Measurements from ENCODE around the gene GNG7.

DNA sequence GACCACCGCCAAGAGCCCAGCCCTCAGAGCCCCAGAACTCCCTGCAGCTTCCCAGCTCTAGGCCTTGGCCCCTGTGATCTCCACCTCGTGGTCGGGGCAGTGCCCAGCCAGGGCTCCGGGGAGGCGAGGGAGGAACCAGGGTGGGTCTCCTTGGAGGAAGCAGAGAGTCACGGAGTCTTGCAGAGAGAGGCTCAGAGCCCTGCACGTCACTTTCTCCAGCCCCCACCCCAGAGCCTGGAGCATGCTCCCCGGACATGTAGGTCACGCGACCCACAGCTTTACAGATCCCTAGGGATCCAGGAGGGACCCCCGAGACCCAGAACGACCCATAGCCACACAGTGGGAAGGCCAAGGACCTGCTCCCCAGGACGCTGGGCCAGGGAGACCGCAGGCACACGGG, 214.7 kb downstream of the GNG7 start:
- TF ChIP-seq, protein P1, sequence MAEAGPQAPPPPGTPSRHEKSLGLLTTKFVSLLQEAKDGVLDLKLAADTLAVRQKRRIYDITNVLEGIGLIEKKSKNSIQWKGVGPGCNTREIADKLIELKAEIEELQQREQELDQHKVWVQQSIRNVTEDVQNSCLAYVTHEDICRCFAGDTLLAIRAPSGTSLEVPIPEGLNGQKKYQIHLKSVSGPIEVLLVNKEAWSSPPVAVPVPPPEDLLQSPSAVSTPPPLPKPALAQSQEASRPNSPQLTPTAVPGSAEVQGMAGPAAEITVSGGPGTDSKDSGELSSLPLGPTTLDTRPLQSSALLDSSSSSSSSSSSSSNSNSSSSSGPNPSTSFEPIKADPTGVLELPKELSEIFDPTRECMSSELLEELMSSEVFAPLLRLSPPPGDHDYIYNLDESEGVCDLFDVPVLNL (IDR thresholded peaks at IDR 0.05; ENCODE audit: low read depth, low read length): no peak
- TF ChIP-seq POLR2A (IDR thresholded peaks at IDR 0.05; ENCODE audit: low read depth, low read length): no peak
- TF ChIP-seq, protein P2, sequence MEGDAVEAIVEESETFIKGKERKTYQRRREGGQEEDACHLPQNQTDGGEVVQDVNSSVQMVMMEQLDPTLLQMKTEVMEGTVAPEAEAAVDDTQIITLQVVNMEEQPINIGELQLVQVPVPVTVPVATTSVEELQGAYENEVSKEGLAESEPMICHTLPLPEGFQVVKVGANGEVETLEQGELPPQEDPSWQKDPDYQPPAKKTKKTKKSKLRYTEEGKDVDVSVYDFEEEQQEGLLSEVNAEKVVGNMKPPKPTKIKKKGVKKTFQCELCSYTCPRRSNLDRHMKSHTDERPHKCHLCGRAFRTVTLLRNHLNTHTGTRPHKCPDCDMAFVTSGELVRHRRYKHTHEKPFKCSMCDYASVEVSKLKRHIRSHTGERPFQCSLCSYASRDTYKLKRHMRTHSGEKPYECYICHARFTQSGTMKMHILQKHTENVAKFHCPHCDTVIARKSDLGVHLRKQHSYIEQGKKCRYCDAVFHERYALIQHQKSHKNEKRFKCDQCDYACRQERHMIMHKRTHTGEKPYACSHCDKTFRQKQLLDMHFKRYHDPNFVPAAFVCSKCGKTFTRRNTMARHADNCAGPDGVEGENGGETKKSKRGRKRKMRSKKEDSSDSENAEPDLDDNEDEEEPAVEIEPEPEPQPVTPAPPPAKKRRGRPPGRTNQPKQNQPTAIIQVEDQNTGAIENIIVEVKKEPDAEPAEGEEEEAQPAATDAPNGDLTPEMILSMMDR (IDR thresholded peaks at IDR 0.05 in 2 of 3, conservative IDR thresholded peaks at IDR 0.05 in 1 of 3; ENCODE audit: control insufficient read depth in 2 of 3, extremely low read depth in 1 of 3, insufficient read depth in 1 of 3, low read depth in 3 of 3, low read length in 3 of 3): no peak
- no peak for TF ChIP-seq NFIC (IDR thresholded peaks at IDR 0.05; ENCODE audit: low read depth, low read length)
- no peak for TF ChIP-seq POLR2AphosphoS5 (IDR thresholded peaks at IDR 0.05; ENCODE audit: low read length)
- no peak for TF ChIP-seq CEBPB (IDR thresholded peaks at IDR 0.05; ENCODE audit: borderline replicate concordance in 1 of 2, low read depth in 2 of 2, low read length in 2 of 2)
- no peak for TF ChIP-seq BHLHE40 (IDR thresholded peaks at IDR 0.05; ENCODE audit: borderline replicate concordance in 1 of 2, low read depth in 2 of 2, low read length in 1 of 2)
- TF ChIP-seq, protein P3, sequence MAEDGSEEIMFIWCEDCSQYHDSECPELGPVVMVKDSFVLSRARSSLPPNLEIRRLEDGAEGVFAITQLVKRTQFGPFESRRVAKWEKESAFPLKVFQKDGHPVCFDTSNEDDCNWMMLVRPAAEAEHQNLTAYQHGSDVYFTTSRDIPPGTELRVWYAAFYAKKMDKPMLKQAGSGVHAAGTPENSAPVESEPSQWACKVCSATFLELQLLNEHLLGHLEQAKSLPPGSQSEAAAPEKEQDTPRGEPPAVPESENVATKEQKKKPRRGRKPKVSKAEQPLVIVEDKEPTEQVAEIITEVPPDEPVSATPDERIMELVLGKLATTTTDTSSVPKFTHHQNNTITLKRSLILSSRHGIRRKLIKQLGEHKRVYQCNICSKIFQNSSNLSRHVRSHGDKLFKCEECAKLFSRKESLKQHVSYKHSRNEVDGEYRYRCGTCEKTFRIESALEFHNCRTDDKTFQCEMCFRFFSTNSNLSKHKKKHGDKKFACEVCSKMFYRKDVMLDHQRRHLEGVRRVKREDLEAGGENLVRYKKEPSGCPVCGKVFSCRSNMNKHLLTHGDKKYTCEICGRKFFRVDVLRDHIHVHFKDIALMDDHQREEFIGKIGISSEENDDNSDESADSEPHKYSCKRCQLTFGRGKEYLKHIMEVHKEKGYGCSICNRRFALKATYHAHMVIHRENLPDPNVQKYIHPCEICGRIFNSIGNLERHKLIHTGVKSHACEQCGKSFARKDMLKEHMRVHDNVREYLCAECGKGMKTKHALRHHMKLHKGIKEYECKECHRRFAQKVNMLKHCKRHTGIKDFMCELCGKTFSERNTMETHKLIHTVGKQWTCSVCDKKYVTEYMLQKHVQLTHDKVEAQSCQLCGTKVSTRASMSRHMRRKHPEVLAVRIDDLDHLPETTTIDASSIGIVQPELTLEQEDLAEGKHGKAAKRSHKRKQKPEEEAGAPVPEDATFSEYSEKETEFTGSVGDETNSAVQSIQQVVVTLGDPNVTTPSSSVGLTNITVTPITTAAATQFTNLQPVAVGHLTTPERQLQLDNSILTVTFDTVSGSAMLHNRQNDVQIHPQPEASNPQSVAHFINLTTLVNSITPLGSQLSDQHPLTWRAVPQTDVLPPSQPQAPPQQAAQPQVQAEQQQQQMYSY (CRISPR knock-in tag; IDR thresholded peaks at IDR 0.05): no peak
- TF ChIP-seq HCFC1 (IDR thresholded peaks at IDR 0.05; ENCODE audit: low read length): no peak
- TF ChIP-seq KAT2A (conservative IDR thresholded peaks at IDR 0.05; ENCODE audit: control insufficient read depth, low read depth, low read length): no peak

Measured in GM12878 (cell line).